GM04504 (cell line): ENCODE measurements around the gene SUCLG2.
"Not testable (repeated sequence)": the region's sequence is repeated elsewhere in the genome, so short reads cannot be mapped to it uniquely, and the experiment has no call there.

Source experiments
- DNase-seq: peaks from one replicate; pipeline ENCODE4 v3.0.0-alpha.2; 2012; ENCODE audit warnings: low read depth

Gene SUCLG2

DNA sequence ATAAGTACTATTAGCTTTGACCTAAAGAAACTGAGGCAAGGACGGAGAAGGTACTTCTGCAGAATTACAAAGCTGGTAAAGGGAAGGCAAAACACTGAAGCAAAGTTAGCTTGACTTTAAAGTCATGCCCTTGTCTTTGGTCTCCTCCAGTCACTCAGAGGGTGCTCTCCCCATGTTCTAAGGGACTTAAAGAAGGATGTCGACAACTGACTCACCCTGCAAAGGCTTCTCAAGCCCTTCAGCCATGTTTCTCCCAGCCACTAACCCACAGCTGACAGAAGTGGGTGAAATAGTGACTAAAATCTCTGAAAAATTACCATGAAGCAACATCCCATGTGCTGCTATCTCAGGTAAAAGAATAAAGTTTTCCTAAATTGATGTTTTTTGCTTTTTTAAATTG, 46.4 kb downstream of the SUCLG2 start:
- no peak for DNase-seq

DNA sequence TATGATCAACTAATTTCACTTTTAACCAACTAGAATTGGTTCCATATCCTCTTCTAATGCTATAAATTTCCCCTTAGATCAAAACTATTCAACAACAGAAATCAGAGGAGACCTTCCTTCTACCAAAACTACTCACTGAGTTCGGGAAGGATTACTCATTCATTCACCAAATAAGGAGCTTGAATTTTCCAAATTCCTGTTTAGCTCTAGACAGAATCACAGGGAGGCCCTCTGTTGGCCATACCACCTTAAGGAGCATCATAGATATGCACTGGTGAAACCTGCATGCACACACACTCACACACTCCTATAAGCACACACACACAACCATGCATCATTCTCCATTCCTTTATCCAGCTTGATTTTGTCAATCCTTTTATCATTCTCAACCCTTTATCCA, 49.0 kb downstream of the SUCLG2 start:
- peak; percentile 47 for DNase-seq

DNA sequence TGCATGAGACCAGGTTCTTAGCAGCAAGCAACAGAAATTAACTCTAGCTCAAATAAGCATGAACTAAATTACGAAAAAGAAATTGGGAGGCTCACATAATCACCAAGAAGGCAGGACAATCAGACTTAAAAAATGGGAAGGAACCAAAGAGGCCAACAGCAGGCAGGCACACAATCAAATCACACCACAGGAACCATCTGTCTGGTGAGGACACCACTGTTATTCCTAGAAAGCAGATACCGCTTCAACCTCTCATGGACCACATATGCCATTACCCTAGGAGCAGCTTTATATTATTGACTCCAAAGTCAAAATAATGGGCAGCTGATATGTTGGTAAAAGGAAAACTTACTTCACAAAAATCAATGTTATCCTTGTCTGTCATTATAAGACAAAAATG, 51.6 kb downstream of the SUCLG2 start:
- no peak for DNase-seq

DNA sequence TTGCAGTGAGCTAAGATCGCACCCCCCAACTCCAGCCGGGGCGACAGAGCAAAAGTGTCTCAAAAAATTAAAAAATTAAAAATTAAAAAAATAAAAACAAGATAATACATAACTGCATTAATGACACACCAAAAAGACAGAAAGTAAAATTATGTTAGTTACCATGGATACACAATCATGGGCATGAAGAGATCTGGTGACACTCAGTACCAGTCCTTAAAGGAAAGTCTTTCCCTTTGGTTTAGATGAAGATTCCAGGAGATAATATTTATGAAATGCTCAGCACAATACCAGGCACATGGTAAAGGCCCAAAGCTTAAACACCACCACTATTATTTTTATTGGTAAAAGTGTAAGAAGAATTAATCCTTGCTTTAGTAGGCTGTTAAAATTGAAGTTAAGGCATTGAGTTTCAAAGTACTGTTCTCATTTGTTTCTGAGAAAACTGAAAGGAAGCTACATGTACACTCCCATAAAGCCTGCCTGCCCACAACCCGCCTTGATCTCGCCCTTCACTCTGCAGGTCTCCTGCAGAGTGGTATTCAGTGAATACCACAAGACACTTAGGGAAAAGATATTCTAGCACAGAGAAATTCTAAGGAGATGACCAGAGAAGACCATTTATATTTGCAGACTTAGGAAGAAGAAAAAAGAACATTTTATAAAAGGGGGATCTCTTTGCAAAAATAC, 52.3 kb downstream of the SUCLG2 start:
- no peak for DNase-seq

DNA sequence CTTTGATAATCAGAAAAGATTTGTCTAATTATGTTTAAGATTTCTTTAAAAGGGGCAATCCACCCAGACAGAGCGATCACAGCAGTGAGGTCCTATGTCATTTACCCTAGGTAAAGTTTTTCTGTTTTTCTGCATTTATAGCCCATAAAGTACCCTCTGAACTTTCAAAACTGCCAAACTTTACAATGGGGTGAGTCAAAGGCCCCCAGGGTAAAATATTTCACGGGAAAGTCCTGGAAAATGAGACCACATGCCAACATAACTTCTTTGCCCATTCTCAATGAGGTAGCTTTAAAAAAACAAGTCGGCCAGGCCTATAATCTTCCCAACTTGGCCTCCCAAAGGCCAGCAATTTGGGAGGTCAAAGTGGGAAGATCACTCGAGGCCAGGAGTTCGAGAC, 53.0 kb downstream of the SUCLG2 start:
- no peak for DNase-seq

DNA sequence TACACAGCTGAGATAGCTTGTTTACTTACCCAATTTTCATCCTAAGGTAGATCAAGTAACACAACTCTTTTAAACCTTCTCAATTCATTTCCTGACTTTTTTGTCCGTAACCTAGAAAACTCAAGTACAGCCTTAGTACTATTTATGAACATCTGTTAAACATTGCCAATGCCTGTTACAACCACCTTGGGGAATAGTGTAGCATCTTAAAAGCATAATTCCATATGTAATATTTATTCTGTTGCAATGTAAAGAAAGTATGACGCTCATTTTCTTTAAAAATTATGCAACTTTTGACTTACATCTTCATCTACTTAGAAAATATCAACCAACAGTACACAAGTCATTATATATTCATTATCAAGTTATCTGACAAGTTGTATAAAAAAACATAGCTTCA, 54.6 kb downstream of the SUCLG2 start:
- DNase-seq: no peak

DNA sequence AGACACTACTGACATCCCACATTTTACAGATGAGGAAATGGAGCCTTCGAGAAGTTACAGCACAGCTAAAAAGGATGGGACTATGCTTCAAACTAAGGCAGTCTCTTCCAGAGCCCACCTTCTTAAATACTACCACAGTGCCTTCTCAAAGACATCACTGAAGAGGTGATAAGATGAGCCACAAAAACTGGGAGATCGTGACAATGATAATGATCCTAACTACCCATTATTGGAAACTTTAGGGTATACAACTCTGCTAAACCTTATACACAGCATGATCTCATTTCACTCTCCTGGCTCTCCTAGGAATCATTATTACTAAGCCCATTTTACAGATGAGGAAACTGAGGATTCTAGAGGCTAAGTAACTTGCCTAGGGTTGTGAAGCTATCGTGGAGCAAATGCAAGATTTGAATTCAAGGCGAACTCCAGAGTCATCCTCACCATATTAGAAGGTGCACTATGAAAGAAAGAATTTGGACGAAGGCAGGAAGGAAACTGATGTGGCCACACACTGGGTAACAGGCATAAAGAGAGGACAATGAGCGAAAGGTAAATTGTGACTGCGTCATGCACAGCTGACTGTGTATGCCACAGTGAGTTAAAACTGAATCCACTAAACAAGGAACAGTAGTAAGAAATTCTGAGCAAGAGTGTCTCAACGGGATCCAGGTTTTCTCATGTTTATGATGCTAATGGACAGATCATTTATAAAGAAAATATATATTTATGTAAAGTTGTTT, 55.4 kb downstream of the SUCLG2 start:
- DNase-seq: no peak

DNA sequence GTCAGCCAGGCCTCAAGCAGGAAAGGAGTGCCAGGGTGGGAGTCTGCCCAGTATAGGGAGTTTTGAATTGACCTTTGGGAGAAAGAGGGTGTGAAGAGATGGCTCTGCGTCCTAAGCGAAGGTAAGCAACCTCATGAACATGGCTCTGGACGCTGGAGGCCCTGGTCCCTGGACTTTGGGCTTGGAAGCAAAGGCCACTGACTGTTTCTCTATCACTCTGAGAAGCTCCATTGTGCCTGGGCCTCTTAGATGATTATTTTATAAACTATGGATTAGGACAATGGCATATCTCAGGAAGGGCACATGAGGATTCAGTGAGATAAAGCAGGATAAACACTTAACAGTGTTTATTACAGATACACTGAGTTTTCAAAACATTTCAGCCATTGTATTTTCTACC, 59.0 kb downstream of the SUCLG2 start:
- no peak for DNase-seq

DNA sequence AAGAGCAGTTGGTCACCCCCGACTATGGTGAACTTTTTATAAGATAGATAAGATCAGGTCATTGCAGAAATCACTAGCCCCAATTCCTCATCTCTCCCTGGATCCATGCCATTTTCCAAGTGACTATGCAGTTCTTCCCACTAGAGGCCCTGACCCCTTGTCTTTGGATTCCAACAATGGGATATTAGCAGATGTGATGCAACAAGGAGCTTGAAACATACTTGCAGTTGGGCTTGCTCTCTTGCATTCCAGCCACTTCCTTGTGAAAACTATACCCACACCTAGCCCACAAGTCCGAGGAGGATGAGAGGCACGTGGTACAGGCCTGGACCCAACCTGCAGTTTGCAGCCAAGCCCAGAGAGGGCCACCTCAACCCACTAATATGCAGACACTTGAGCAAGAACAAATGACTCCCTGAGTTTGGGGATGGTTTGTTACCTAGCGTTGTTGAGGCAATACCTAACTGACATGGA, 60.6 kb downstream of the SUCLG2 start:
- DNase-seq: peak; percentile 10

DNA sequence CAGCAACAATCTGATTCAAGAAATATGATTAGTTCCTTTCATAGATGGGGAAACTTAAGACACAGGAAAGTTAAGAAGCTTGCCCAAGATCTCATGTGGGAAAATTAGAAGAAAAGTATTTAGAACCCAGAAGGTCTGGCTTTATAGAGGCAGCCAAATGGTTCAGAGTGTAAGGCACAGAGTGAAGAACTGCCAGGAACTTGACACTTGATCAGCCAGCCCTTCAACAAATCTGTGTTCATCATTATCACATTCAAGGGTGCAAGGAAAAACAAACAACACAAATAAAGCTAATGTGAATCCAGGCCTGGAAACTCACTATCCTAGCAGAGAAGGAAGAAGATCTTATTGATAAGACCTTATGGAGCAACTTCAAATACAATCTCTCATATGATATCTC, 62.4 kb downstream of the SUCLG2 start:
- no peak for DNase-seq

DNA sequence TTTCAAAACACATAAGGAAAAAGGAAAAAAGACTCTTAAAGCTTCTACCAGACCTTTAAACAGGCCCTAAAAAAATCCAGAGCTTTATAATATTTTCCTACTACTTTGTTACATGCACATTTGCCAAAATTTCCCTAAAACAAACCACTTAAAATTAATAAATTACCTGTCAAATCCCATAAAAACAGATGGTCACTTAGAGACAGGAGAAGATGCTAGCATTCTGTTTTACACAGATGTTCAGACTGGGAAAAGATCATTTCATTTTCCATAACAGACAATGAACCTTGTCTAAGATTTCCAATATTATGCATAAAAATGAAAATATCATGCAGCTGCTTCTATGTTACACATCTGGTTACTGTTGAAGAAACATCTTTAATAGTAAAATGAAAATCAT, 66.6 kb downstream of the SUCLG2 start:
- DNase-seq: no peak

DNA sequence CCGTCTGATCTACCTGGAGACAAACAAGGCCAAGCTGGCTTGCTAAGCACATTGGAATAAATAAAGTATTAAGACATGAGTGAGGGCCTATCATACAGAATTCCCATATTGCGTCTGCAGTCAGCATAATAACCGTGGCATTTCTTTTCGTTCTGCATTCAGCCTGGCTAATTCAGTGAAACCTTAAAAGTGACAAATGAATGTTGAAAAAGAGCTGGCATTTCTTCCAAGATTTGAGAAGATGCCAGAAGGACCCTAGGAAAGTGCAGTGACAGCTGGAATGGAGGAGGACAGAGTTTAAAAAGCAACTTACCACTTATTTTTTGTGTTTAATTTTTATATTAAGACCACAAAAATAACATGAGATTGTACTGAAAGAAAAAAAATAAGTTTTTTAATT, 67.1 kb downstream of the SUCLG2 start:
- DNase-seq: no peak

DNA sequence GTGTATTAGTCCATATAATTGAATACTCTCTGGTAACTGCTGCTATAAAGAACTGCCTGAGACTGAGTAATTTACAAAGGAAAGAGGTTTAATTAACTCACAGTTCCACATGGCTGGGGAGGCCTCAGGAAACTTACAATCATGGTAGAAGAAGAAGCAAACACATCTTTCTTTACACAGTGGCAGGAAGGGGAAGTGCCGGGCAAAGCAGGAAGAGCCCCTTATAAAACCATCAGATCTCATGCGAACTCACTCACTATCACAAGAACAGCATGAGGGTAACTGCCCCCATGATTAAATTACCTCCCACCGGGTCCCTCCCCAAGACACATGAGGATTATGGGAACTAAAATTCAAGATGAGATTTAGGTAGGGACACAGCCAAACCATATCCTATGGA, 69.8 kb downstream of the SUCLG2 start:
- DNase-seq: not testable (repeated sequence)

DNA sequence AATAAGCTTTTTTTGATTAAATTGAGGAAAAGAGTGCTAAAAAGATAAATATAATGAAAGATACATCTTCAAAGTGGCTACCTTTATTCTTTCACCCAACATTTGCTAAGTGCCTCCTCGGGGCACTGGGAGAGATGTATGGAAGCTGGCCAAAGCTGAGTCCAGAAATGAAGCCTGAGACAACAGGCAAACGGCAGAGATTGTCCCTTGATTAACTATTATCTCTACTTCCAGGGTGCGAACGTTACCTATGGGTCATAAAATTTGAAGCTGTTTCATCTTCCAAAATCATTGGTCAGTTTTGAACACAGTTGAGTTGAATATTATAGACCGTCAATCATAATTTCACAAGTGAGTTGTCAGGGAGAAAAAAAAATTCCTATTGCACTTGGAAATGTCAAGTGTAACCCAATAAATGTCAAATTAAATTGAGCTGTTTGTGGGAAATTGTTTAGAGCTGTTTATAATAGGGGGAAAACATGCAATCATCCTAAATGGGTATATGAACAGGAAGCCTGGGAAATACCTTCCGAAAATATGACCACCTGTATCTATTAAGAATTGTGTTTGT, 73.9 kb downstream of the SUCLG2 start:
- DNase-seq: no peak

DNA sequence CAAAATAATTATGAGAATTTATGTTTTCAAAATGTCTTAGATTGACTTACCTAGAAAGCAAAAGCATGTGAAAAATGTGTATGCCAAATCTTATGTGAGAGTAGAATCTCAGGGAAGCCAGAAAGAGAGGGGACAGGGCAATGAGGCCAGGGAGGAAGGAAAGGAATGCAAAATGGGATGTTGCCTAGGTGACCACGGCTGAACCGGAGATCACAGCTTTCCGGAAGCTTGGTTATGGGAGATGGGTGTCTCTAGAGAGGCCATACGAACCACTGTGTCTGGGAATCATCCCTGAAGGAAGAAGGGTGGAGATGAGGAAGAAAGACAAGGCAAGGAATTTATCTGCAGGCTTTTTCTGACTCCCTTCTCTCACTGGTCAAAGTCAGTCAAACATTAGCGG, 76.0 kb downstream of the SUCLG2 start:
- DNase-seq: no peak

DNA sequence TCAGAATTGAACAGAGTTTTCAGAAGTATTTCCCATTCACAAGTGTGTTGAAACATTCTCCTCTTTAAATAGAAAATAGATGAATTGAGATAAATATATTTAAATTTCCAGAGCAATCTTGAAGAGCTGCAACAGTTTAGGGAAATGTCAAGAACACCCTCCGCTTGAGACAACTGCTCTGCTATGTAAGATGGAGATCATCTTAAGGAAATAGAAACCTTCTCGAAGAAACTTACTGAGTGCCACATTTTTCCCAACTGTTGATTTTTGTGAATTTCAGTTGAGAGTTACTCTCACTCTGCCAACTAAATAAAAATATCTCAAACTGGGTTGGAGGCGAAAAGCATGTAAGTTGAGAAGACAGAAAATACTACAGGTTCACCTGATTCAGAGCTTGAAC, 78.0 kb downstream of the SUCLG2 start:
- no peak for DNase-seq

DNA sequence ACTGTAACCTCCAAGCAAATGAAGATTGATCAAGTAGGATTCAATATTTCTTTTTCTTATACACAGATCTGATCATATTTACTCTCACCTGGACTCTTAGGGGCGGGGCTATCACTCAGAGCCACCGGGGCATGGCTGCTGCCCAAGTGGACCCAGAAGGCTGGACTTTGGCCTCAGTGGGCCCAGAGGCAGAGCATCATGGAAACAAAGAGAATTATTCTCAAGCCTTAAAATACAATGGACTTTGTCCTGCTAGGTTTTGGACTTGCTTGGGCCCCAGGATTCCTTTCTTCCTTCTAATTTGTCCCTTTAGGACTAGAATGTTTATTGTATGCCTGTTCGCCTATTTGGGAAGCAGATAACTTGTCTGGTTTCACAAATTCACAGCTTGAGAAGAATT, 85.1 kb downstream of the SUCLG2 start:
- DNase-seq: no peak

DNA sequence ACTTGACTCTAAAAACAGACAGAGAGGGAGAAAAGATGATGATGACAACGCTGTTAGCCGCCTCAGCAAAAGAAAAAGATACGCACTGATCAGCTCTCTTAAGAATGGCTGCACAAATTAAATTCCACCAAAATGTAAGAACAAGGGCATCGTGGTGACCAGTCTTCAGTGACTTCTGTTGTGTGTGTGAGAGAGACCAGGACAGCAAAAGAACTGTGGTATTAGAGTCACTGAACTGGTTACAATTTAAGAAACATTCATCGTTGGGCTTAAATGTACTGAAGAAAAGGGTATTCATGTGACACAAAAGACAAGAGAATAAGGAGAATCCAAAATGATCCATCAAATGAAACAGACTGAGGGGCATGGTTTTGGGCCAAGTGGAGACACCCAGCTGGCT, 86.5 kb downstream of the SUCLG2 start:
- DNase-seq: no peak

DNA sequence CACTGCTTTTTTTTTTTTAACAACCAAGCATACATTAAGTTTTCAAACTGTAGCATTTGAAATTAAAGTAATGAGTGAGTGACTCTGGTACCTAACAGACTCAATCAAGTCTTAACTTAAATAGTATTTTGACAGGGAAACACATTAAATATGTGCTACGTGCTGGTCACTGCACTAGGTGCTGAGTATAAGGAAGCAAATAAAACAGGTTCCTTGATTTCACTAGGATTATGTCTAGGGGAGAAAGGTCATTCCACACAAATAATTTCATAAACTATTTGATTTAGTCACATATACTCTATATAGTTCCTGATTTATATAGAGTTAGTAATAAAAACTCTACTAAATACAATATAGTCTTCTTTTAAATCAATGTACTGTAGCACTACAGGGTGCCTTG, 89.4 kb downstream of the SUCLG2 start:
- DNase-seq: no peak

DNA sequence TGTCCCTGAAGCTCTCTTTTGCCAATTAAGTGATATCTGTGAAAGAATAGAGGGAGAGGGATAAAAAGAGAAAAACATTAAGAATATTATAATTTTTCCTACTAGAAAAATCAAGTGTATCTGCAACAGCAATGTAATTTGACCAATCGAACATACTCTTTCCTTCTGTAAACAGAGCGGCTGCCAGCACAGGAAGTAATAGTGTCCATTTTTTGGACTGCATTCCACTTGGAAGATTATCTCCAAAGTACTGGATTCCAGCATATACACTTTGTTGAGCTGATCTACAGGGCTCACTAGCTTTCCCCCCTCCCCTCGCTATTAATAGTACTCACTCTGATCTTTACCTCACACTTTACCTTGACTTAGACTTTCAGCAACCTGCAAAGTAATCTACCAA, 90.4 kb downstream of the SUCLG2 start:
- no peak for DNase-seq

DNA sequence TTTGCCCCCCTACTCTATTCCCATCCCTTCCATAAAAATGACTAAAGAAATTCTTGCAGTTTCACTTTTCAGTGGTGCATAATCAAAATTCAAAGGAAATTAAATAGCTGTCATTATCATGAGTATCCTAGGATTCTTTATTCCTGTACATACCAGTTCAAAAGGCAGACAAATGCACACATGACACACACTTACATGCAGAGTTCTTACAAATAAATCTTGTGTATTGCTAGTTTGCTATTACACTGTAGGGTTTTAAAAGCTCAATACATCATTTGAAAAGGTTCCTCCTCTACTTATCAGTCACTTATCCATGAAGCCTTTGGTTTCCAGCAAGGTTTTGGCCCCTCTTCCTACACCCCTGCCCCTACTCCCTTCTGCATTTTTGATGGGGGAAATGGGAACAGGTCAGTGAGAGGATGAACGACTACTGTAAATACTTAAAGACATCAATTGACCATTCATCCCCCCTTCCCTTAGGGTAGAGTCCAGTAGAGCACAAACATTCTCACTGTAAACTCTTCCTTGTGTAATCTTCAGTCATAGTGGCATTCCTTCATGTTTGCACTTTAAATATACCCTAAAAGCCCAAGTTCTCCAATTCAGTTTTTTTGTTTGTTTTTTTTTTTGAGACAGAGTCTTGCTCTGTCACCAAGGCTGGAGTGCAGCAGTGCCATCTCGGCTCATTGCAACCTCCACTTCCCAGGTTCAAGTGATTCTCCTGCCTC, 92.6 kb downstream of the SUCLG2 start:
- no peak for DNase-seq

DNA sequence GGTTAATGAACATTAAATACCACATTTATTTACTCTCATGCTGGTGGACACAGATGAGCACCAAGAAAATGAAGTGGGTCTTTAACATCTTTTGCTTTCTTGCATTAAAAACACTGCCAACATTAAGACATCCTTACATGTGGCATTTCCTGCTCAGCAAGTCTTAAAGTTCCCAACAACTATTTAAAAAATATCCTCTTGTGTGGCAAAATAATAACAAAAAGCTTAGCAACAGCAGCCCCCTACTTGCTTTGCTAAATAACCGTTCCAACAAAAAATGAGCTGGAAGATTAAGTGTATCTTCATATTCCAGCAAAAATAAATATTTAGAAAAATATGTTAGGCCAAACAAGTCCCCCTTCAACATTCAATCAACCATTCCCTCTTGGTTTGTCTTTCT, 93.1 kb downstream of the SUCLG2 start:
- DNase-seq: no peak
